Measurements from ENCODE around the gene SPTAN1.
A peak's percentile ranks its signal among the peaks of the same experiment; 100 is the strongest.
"Not testable (repeated sequence)": the region's sequence is repeated elsewhere in the genome, so short reads cannot be mapped to it uniquely, and the experiment has no call there.

The SPTAN1 gene

DNA sequence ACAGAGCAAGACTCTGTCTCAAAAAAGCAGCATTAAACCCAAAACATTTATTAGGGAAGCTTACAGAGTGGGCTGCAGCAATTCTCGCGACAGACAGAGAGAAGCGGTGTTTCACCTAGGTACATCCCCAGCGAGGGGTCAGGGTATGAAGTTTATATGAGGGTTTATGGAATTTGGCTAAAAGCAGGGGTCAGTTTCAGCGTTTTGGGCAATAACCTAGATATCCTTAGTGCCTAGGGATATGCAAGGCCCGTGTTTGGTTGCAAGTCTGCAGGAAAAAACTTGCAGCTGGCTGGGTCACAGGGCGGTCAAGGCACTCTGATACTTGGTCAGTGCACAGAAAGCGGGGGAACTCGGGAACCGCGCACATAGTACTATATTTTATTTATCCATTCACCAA is 48.5 kb upstream of the SPTAN1 start:
- TF ChIP-seq ZFP3 (CRISPR knock-in tag; IDR thresholded peaks at IDR 0.05) (no peak), BACH2 (CRISPR knock-in tag; IDR thresholded peaks at IDR 0.05; ENCODE audit: borderline replicate concordance) (no peak), CSRNP3 (CRISPR knock-in tag; IDR thresholded peaks at IDR 0.05) (no peak), TCF4 (CRISPR knock-in tag; IDR thresholded peaks at IDR 0.05; ENCODE audit: borderline replicate concordance) (no peak), ZNF8 (CRISPR knock-in tag; IDR thresholded peaks at IDR 0.05) (no peak)
- ATAC-seq: peak; percentile 16; the same call in 2 of the 3 replicates

DNA sequence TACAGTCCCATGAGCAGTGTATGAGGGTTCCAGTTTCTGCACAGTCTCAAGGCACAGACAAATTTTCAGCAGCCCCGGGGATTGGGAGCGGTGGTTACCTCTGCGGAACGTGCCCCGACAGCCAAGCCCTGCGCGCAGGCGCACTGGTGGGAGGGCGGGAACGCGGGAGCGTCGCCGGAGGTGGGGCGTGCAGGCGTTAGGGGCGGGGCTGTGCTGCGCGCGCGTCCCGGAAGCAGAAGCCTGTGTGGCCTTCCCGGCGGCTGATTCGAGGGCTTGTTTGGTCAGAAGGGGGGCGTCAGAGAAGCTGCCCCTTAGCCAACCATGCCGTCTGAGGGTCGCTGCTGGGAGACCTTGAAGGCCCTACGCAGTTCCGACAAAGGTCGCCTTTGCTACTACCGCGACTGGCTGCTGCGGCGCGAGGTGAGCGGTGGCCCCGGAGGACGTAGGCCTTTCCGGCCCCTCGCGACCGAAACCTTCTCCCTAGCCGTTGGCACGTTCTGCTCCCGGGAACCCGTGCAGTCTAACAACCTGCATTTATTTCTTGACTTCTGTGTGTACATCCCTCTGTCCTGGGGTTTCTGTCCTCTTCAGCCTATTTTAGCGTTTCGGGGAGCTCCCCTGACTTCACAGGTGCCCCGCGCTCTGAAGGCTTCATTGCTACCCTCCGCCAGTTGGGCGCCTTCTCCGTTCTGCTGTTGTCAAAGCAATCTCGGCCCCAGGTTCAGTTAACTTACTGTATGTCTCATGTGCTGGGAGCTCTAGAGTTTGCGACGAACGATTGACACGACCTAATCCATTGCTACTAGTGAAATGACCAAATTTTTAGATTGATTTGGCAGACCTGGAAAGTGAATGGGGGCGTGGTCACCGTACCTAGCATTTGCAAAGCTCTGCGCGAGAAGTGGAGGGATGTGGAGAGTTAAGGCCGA is 47.6 kb upstream of the SPTAN1 start, which contains the start of gene GLE1:
GLE1 (plus strand) TSS at position 235 of the 929 bp plus-strand sequence; CDS start at position 322, 87 bp downstream.
- peak; percentile 97 for ATAC-seq
- TF ChIP-seq ZNF70 (CRISPR knock-in tag; IDR thresholded peaks at IDR 0.05) (no peak), RARB (CRISPR knock-in tag; IDR thresholded peaks at IDR 0.05) (no peak), TOX (CRISPR knock-in tag; IDR thresholded peaks at IDR 0.05; ENCODE audit: borderline replicate concordance) (no peak)

DNA sequence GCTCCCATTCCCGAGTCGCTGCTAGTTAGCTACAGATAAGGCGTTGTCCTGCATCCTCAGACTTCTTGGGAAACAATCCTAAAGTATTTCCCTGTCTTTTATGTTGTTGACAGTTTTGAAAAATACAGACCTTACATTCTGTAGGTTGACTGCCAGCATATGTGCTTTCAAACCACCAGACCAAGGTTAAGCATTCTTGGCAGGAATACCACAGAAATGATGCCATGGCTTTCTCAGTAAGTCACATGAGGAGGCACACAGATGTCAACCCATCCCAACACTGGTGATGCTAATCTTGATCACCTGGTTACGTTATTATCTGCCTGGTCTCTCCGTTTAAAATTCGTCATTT is 47.0 kb upstream of the SPTAN1 start:
- TF ChIP-seq RARB (CRISPR knock-in tag; IDR thresholded peaks at IDR 0.05) (no peak), TOX (CRISPR knock-in tag; IDR thresholded peaks at IDR 0.05; ENCODE audit: borderline replicate concordance) (no peak), PATZ1 (CRISPR knock-in tag; IDR thresholded peaks at IDR 0.05; ENCODE audit: borderline replicate concordance) (no peak), ZNF8 (CRISPR knock-in tag; IDR thresholded peaks at IDR 0.05) (no peak), OSR1 (CRISPR knock-in tag; IDR thresholded peaks at IDR 0.05) (no peak), TSHZ2 (CRISPR knock-in tag; IDR thresholded peaks at IDR 0.05) (no peak), SNAI2 (CRISPR knock-in tag; IDR thresholded peaks at IDR 0.05) (no peak), ZNF70 (CRISPR knock-in tag; IDR thresholded peaks at IDR 0.05) (no peak), ARNTL (CRISPR knock-in tag; IDR thresholded peaks at IDR 0.05; ENCODE audit: borderline replicate concordance, low read depth) (no peak)

GRCh38 chr9:128505906-128506305 is 46.5 kb upstream of the SPTAN1 start:
- not testable (repeated sequence) for ATAC-seq

More for the DNA sequence above, 47.0 kb upstream of the SPTAN1 start:
- ATAC-seq: peak; percentile 18

GRCh38 chr9:128512820-128513219 is 39.6 kb upstream of the SPTAN1 start:
- no peak for ATAC-seq
- TF ChIP-seq TOX (CRISPR knock-in tag; IDR thresholded peaks at IDR 0.05; ENCODE audit: borderline replicate concordance) (no peak), OSR1 (CRISPR knock-in tag; IDR thresholded peaks at IDR 0.05) (no peak), RARB (CRISPR knock-in tag; IDR thresholded peaks at IDR 0.05) (no peak), SNAI2 (CRISPR knock-in tag; IDR thresholded peaks at IDR 0.05) (no peak), CSDC2 (CRISPR knock-in tag; IDR thresholded peaks at IDR 0.05) (no peak), ZNF8 (CRISPR knock-in tag; IDR thresholded peaks at IDR 0.05) (no peak), PATZ1 (CRISPR knock-in tag; IDR thresholded peaks at IDR 0.05; ENCODE audit: borderline replicate concordance) (no peak), ZNF565 (CRISPR knock-in tag; conservative IDR thresholded peaks at IDR 0.05; ENCODE audit: low read depth) (no peak), ZFP3 (CRISPR knock-in tag; IDR thresholded peaks at IDR 0.05) (no peak), ZC3H10 (CRISPR knock-in tag; IDR thresholded peaks at IDR 0.05) (no peak), GLIS3 (CRISPR knock-in tag; IDR thresholded peaks at IDR 0.05) (no peak), ESRRG (CRISPR knock-in tag; IDR thresholded peaks at IDR 0.05) (no peak), BACH2 (CRISPR knock-in tag; IDR thresholded peaks at IDR 0.05; ENCODE audit: borderline replicate concordance) (no peak), TSHZ2 (CRISPR knock-in tag; IDR thresholded peaks at IDR 0.05) (no peak)
- TF ChIP-seq, protein P1, sequence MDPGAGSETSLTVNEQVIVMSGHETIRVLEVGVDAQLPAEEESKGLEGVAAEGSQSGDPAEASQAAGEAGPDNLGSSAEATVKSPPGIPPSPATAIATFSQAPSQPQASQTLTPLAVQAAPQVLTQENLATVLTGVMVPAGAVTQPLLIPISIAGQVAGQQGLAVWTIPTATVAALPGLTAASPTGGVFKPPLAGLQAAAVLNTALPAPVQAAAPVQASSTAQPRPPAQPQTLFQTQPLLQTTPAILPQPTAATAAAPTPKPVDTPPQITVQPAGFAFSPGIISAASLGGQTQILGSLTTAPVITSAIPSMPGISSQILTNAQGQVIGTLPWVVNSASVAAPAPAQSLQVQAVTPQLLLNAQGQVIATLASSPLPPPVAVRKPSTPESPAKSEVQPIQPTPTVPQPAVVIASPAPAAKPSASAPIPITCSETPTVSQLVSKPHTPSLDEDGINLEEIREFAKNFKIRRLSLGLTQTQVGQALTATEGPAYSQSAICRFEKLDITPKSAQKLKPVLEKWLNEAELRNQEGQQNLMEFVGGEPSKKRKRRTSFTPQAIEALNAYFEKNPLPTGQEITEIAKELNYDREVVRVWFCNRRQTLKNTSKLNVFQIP (CRISPR knock-in tag; IDR thresholded peaks at IDR 0.05; ENCODE audit: borderline replicate concordance, low read depth): no peak

All from SK-N-SH treated with all-trans-retinoic acid at 6 μM for 48 hours (cell line).